GM12801 (cell line): ENCODE data around the gene ERC2.

Experiments
- CTCF ChIP-seq: IDR thresholded peaks from one replicate; pipeline ENCODE4 v1.5.1; 2011; ENCODE audit warnings: control low read depth; ENCODE audit not compliant: insufficient read length; ENCODE audit errors: extremely low read depth

Gene ERC2

GRCh38 chr3:55923207-55923606, 545.1 kb downstream of the ERC2 start:
- no peak for TF ChIP-seq CTCF

- no peak for TF ChIP-seq CTCF
These were observed 555.4 kb downstream of the ERC2 start for GRCh38 chr3:55912880-55913279.

- no peak for TF ChIP-seq CTCF
These were observed 557.0 kb downstream of the ERC2 start for GRCh38 chr3:55911266-55911665.

GRCh38 chr3:55910543-55910942, 557.7 kb downstream of the ERC2 start:
- no peak for TF ChIP-seq CTCF

- TF ChIP-seq CTCF, result no peak
These were observed 558.9 kb downstream of the ERC2 start for GRCh38 chr3:55909373-55909772.

GRCh38 chr3:55907616-55908015, 560.7 kb downstream of the ERC2 start:
- no peak for TF ChIP-seq CTCF

- TF ChIP-seq CTCF, result no peak
These were observed 561.4 kb downstream of the ERC2 start for GRCh38 chr3:55906896-55907295.

GRCh38 chr3:55904716-55905115, 563.6 kb downstream of the ERC2 start:
- TF ChIP-seq CTCF, result no peak
